ENCODE results near the gene TEX11.

GRCh38 chrX:70672326-70672725 is 236.2 kb downstream of the TEX11 start:
- TF ChIP-seq CTCF (IDR thresholded peaks at IDR 0.05) (no peak), POLR2A (IDR thresholded peaks at IDR 0.05) (no peak)

Data from lower leg skin (tissue), 3 donors.